ENCODE results near the gene RARB.

- TF ChIP-seq, protein P1, sequence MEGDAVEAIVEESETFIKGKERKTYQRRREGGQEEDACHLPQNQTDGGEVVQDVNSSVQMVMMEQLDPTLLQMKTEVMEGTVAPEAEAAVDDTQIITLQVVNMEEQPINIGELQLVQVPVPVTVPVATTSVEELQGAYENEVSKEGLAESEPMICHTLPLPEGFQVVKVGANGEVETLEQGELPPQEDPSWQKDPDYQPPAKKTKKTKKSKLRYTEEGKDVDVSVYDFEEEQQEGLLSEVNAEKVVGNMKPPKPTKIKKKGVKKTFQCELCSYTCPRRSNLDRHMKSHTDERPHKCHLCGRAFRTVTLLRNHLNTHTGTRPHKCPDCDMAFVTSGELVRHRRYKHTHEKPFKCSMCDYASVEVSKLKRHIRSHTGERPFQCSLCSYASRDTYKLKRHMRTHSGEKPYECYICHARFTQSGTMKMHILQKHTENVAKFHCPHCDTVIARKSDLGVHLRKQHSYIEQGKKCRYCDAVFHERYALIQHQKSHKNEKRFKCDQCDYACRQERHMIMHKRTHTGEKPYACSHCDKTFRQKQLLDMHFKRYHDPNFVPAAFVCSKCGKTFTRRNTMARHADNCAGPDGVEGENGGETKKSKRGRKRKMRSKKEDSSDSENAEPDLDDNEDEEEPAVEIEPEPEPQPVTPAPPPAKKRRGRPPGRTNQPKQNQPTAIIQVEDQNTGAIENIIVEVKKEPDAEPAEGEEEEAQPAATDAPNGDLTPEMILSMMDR (IDR thresholded peaks at IDR 0.05): no peak
- TF ChIP-seq POLR2AphosphoS5 (IDR thresholded peaks at IDR 0.05; ENCODE audit: insufficient read depth in 1 of 2, low read depth in 1 of 2): no peak
These were observed 164.5 kb downstream of the RARB start for GRCh38 chr3:25592510-25592968.

Data from vagina (tissue), 2 donors.